HG02798 (cell line): ENCODE measurements around the gene PLK4.
A peak's percentile ranks its signal among the peaks of the same experiment; 100 is the strongest.

ENCODE experiments used
- ATAC-seq: cut with Tn5 transposase; IDR thresholded peaks from one replicate; pipeline ENCODE4 v1.9.1; 2021; ENCODE audit warnings: mild to moderate bottlenecking; ENCODE audit not compliant: unreplicated experiment, poor library complexity

Gene PLK4

GRCh38 chr4:127880763-127881562, at the start of gene PLK4:
Gene PLK4 (plus strand): TSS chr4:127880893. CDS start chr4:127881135, 242 bp downstream.
- peak; percentile 94 for ATAC-seq

- ATAC-seq = peak; percentile 64
Measured at GRCh38 chr4:127832585-127832984, 48.1 kb upstream of the PLK4 start.

- ATAC-seq = no peak
Measured at GRCh38 chr4:127843704-127844600, 36.7 kb upstream of the PLK4 start.

GRCh38 chr4:127844601-127845116, 36.0 kb upstream of the PLK4 start:
- no peak for ATAC-seq

- no peak for ATAC-seq
Measured at GRCh38 chr4:127846061-127846460, 34.6 kb upstream of the PLK4 start.

GRCh38 chr4:127846765-127847164, 33.9 kb upstream of the PLK4 start:
- no peak for ATAC-seq

GRCh38 chr4:127849505-127850234, 31.0 kb upstream of the PLK4 start:
- no peak for ATAC-seq

GRCh38 chr4:127852661-127853060, 28.0 kb upstream of the PLK4 start:
- ATAC-seq = no peak

GRCh38 chr4:127856196-127856812, 24.4 kb upstream of the PLK4 start:
- peak; percentile 24 for ATAC-seq

GRCh38 chr4:127856813-127857447, 23.8 kb upstream of the PLK4 start:
- peak; percentile 80 for ATAC-seq

GRCh38 chr4:127857641-127858040, 23.1 kb upstream of the PLK4 start:
- no peak for ATAC-seq

- no peak for ATAC-seq
Measured at GRCh38 chr4:127868196-127868595, 12.5 kb upstream of the PLK4 start.

GRCh38 chr4:127870281-127870680, 10.4 kb upstream of the PLK4 start:
- ATAC-seq = no peak

- no peak for ATAC-seq
Measured at GRCh38 chr4:127870688-127871087, 10.0 kb upstream of the PLK4 start.

- ATAC-seq = no peak
Measured at GRCh38 chr4:127875791-127876190, 4.9 kb upstream of the PLK4 start.

- ATAC-seq = peak; percentile 49
Measured at GRCh38 chr4:127881563-127881864, 821 bp downstream of the PLK4 start.

- ATAC-seq = no peak
Measured at GRCh38 chr4:127888559-127888958, 7.9 kb downstream of the PLK4 start.

- no peak for ATAC-seq
Measured at GRCh38 chr4:127889903-127890302, 9.2 kb downstream of the PLK4 start.

GRCh38 chr4:127896069-127896468, 15.4 kb downstream of the PLK4 start:
- no peak for ATAC-seq

- no peak for ATAC-seq
Measured at GRCh38 chr4:127896528-127896927, 15.8 kb downstream of the PLK4 start.
